ENCODE data around the gene S100Z.

Gene S100Z

GRCh38 chr5:76953551-76954382, 104.0 kb downstream of the S100Z start:
- peak; percentile 53 for DNase-seq

- peak; percentile 52 for DNase-seq
Observed at GRCh38 chr5:76954383-76954763, 104.6 kb downstream of the S100Z start.

GRCh38 chr5:76956033-76956432, 106.2 kb downstream of the S100Z start:
- no peak for DNase-seq

GRCh38 chr5:76958991-76959767, 109.4 kb downstream of the S100Z start:
- DNase-seq: no peak

GRCh38 chr5:76960004-76960625, 110.3 kb downstream of the S100Z start:
- DNase-seq: no peak

- DNase-seq: no peak
Observed at GRCh38 chr5:76964060-76964459, 114.2 kb downstream of the S100Z start.
